GM15510 (cell line): Measurements from ENCODE around the gene MAST2.

Experiments used
- POLR2A ChIP-seq: IDR thresholded peaks from 3 replicates; pipeline ENCODE4 v1.6.1; 2011; ENCODE audit warnings: borderline replicate concordance; ENCODE audit not compliant: insufficient read length; ENCODE audit errors: extremely low read depth

The MAST2 gene

GRCh38 chr1:45800899-45801298, 2.5 kb upstream of the MAST2 start:
- TF ChIP-seq POLR2A, result no peak

GRCh38 chr1:45802343-45803298, 791 bp upstream of the MAST2 start:
- TF ChIP-seq POLR2A, result no peak

- no peak for TF ChIP-seq POLR2A
These were observed 1.2 kb downstream of the MAST2 start for GRCh38 chr1:45804669-45804969.

- TF ChIP-seq POLR2A, result no peak
These were observed 2.7 kb downstream of the MAST2 start for GRCh38 chr1:45806129-45806528.

- TF ChIP-seq POLR2A, result no peak
These were observed 6.3 kb downstream of the MAST2 start for GRCh38 chr1:45809761-45810160.

- TF ChIP-seq POLR2A, result no peak
These were observed 11.4 kb downstream of the MAST2 start for GRCh38 chr1:45814776-45815175.

- TF ChIP-seq POLR2A, result no peak
These were observed 12.5 kb downstream of the MAST2 start for GRCh38 chr1:45815667-45816458.

- no peak for TF ChIP-seq POLR2A
These were observed 16.8 kb downstream of the MAST2 start for GRCh38 chr1:45820173-45820572.

GRCh38 chr1:45820788-45821187, 17.4 kb downstream of the MAST2 start:
- no peak for TF ChIP-seq POLR2A

GRCh38 chr1:45822644-45823043, 19.2 kb downstream of the MAST2 start:
- TF ChIP-seq POLR2A, result no peak

- no peak for TF ChIP-seq POLR2A
These were observed 21.2 kb downstream of the MAST2 start for GRCh38 chr1:45824607-45825006.

- no peak for TF ChIP-seq POLR2A
These were observed 23.8 kb downstream of the MAST2 start for GRCh38 chr1:45827256-45827655.

- TF ChIP-seq POLR2A, result no peak
These were observed 25.4 kb downstream of the MAST2 start for GRCh38 chr1:45828841-45829240.

GRCh38 chr1:45833361-45833760, 29.9 kb downstream of the MAST2 start:
- no peak for TF ChIP-seq POLR2A

- no peak for TF ChIP-seq POLR2A
These were observed 31.3 kb downstream of the MAST2 start for GRCh38 chr1:45834689-45835088.

- TF ChIP-seq POLR2A, result no peak
These were observed 33.0 kb downstream of the MAST2 start for GRCh38 chr1:45836451-45836850.
